A549 (cell line): Measurements from ENCODE around the gene FXYD3. TPM values are rescaled to one million over a fixed set of nuclear protein-coding genes. Genes with fewer than 3 reads are reported as not detected.

Experiments
- ATAC-seq, 2 experiments: fragments of 200-7000 bp in 1 of 2; fragments of >200 bp in 1 of 2; cut with Nextera tagmentation in 1 of 2; cut with Tn5 transposase in 1 of 2; 3 replicates each; pipeline versions ENCODE4 v1.8.0 to v1.9.1; 2018 to 2020; ENCODE audit warnings: mild to moderate bottlenecking in 1 of 2, moderate library complexity in 1 of 2
- CTCF ChIA-PET: fragments of 300-600 bp; sonication (Branson Sonifier 250); formaldehyde crosslinking; extraction: SDS; loops from one replicate; lab custom pipeline; 2021; ENCODE audit warnings: antibody characterized with exemption, inconsistent platforms; lab: Yijun Ruan, JAX
- POLR2A ChIA-PET: fragments of 350-600 bp; formaldehyde crosslinking; extraction: SDS; loops from one replicate; lab custom pipeline; 2021; ENCODE audit warnings: antibody characterized with exemption, inconsistent platforms; lab: Yijun Ruan, JAX
- DNase-seq, 2 experiments: peaks; one replicate each; pipeline versions ENCODE4 v3.0.0 to v3.0.0-alpha.2; 2011 to 2016; ENCODE audit warnings: low read depth in 1 of 2, low spot score in 1 of 2
- FAIRE-seq: peaks from 2 replicates; lab custom pipeline; 2011; peaks lifted over from hg19 to GRCh38; lab: Jason Lieb, UNC
- H3K27ac ChIP-seq, 2 experiments: fragments of >200 bp; sonication (Bioruptor Twin); formaldehyde crosslinking; 3 replicates each; pipeline ENCODE4 v1.5.1; 2016 to 2017
- H3K4me1 ChIP-seq: fragments of >200 bp; sonication (Bioruptor Twin); formaldehyde crosslinking; 3 replicates; pipeline ENCODE4 v1.6.1; 2016
- H3K4me2 ChIP-seq: fragments of >200 bp; sonication (Bioruptor Twin); formaldehyde crosslinking; 3 replicates; pipeline ENCODE4 v1.6.1; 2016
- H3K4me3 ChIP-seq: fragments of >200 bp; sonication (Bioruptor Twin); formaldehyde crosslinking; 3 replicates; pipeline ENCODE4 v1.5.1; 2016
- H3K9me3 ChIP-seq: fragments of >200 bp; sonication (Bioruptor Twin); formaldehyde crosslinking; 3 replicates; pipeline ENCODE4 v1.6.1; 2016
- ATOH8 ChIP-seq: fragments of 250-450 bp; sonication (Bioruptor Pico); IDR thresholded peaks from 2 replicates; pipeline ENCODE4 v1.5.0; 2020; ENCODE audit warnings: low read depth, mild to moderate bottlenecking, moderate library complexity
- CHD4 ChIP-seq: fragments of 200-600 bp; sonication (generic); IDR thresholded peaks from 2 replicates; pipeline ENCODE4 v1.6.1; 2016; ENCODE audit warnings: antibody characterized with exemption, mild to moderate bottlenecking, borderline replicate concordance
- EHF ChIP-seq: fragments of 250-450 bp; sonication (Bioruptor Pico); IDR thresholded peaks from 2 replicates; pipeline ENCODE4 v1.5.0; 2020; ENCODE audit warnings: mild to moderate bottlenecking
- MAFK ChIP-seq: fragments of 450-650 bp; IDR thresholded peaks from 2 replicates; pipeline ENCODE4 v1.6.1; 2014; ENCODE audit not compliant: partially characterized antibody
- NFE2L2 ChIP-seq: fragments of 150-350 bp; conservative IDR thresholded peaks from 2 replicates; pipeline ENCODE4 v1.6.1; 2014; ENCODE audit warnings: low read length
- RFX5 ChIP-seq: fragments of 450-650 bp; IDR thresholded peaks from 2 replicates; pipeline ENCODE4 v1.7.1; 2014; ENCODE audit warnings: antibody characterized with exemption, mild to moderate bottlenecking, moderate library complexity
- ZNF302 ChIP-seq: fragments of 250-450 bp; sonication (Bioruptor Pico); IDR thresholded peaks from 2 replicates; pipeline ENCODE4 v1.9.0; 2021; ENCODE audit warnings: inconsistent platforms, mild to moderate bottlenecking, moderate library complexity
- WGBS: methylation state at CpG from one replicate; pipeline ENCODE4 v1.1.6; 2017; ENCODE audit errors: missing lambda C conversion rate; 5-methylcytosine and 5-hydroxymethylcytosine counted together
- polyA plus RNA-seq, 4 experiments: library from polyadenylated mRNA; depleted of rRNA in 3 of 4; stranded (reverse); fragments of >200 nt; fragmentation: RNase III in 1 of 4; extraction: RNeasy Plus Mini Kit Qiagen cat#74134 plus additional on column Dnase treatment in 1 of 4; gene quantifications; 2 replicates in 3 of 4; 3 replicates in 1 of 4; pipeline ENCODE4 v1.2.3, GENCODE V29; 2011 to 2017
- TF ChIP-seq, protein P1 (sequence below): fragments of 450-650 bp; IDR thresholded peaks from 2 replicates; pipeline ENCODE4 v1.6.1; 2014; ENCODE audit warnings: antibody characterized with exemption
- TF ChIP-seq, protein P2 (sequence below): fragments of 250-450 bp; sonication (Bioruptor Pico); IDR thresholded peaks from 2 replicates; pipeline ENCODE4 v1.5.0; 2021; ENCODE audit warnings: mild to moderate bottlenecking, moderate library complexity, borderline replicate concordance
- TF ChIP-seq, protein P3 (sequence below): fragments of >200 bp; sonication (Bioruptor Twin); formaldehyde crosslinking; IDR thresholded peaks from 2 replicates; pipeline ENCODE4 v1.6.1; 2016

FXYD3 gene
- polyA plus RNA-seq, 2 of the 4 experiments (the other 2 are of a cell fraction), result 0.32 TPM; not detected in 1

GRCh38 chr19:35161434-35161743, 45.8 kb downstream of the FXYD3 start:
- ChIA-PET CTCF (interaction anchor here (0.6 to 13.8 kb wide), 6 partner anchors 9 to 103 kb away, joined by 3 to 163 read pairs (median 8); partner anchors contain the start of genes FXYD5 and FXYD7), POLR2A (no interaction called here)
- no peak overlapping the region for H3K4me3 ChIP-seq
- ATAC-seq (no peak), FAIRE-seq (peak; percentile 28), DNase-seq (no peak)
- WGBS, result 86% methylated on average over 2 of the region's 2 CpGs
- H3K27ac ChIP-seq, result no peak overlapping the region
- H3K9me3 ChIP-seq, result peaks cover 45% of the 10 kb centered on the region
- no peaks in the 10 kb centered on the region for H3K4me1 ChIP-seq
- no peak overlapping the region for H3K4me2 ChIP-seq
- TF ChIP-seq, protein P1, sequence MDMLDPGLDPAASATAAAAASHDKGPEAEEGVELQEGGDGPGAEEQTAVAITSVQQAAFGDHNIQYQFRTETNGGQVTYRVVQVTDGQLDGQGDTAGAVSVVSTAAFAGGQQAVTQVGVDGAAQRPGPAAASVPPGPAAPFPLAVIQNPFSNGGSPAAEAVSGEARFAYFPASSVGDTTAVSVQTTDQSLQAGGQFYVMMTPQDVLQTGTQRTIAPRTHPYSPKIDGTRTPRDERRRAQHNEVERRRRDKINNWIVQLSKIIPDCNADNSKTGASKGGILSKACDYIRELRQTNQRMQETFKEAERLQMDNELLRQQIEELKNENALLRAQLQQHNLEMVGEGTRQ, result peak; percentile 65
- TF ChIP-seq MAFK, result no peak
- no peak for TF ChIP-seq EHF (CRISPR knock-in tag)
- TF ChIP-seq NFE2L2, result no peak
- TF ChIP-seq CHD4, result no peak

- POLR2A ChIA-PET, result no interaction called here
- no peak overlapping the region for H3K27ac ChIP-seq
- H3K4me3 ChIP-seq, result no peak overlapping the region
- no peak for ATAC-seq
- FAIRE-seq, result no peak
- DNase-seq, result no peak
- TF ChIP-seq RFX5 (no peak), ATOH8 (no peak), ZNF302 (CRISPR knock-in tag) (no peak), MAFK (peak; percentile 64)
- TF ChIP-seq, protein P1, result no peak
- H3K9me3 ChIP-seq, result peaks cover 51% of the 10 kb centered on the region
- CTCF ChIA-PET, result interaction anchor here (0.6 to 13.8 kb wide), 6 partner anchors 10 to 190 kb away, joined by 4 to 163 read pairs (median 8); partner anchors contain the start of genes FXYD5 and FXYD7
- WGBS, result 85% methylated on average over 6 of the region's 6 CpGs
- H3K4me2 ChIP-seq, result no peak overlapping the region
- no peaks in the 10 kb centered on the region for H3K4me1 ChIP-seq
Measured at GRCh38 chr19:35162471-35163326, 47.1 kb downstream of the FXYD3 start.

GRCh38 chr19:35164418-35164817, 48.8 kb downstream of the FXYD3 start:
- H3K4me3 ChIP-seq, result no peak overlapping the region
- no peak overlapping the region for H3K27ac ChIP-seq
- 92% methylated on average over 2 of the region's 2 CpGs for WGBS
- FAIRE-seq (peak; percentile 43), DNase-seq (no peak), ATAC-seq (no peak)
- H3K9me3 ChIP-seq, result peaks cover 51% of the 10 kb centered on the region
- POLR2A ChIA-PET, result no interaction called here
- no peak overlapping the region for H3K4me2 ChIP-seq
- 0 out of 3 replicates have a peak, but pooled peaks cover 3% of the 10 kb centered on the region for H3K4me1 ChIP-seq
- TF ChIP-seq, protein P2, sequence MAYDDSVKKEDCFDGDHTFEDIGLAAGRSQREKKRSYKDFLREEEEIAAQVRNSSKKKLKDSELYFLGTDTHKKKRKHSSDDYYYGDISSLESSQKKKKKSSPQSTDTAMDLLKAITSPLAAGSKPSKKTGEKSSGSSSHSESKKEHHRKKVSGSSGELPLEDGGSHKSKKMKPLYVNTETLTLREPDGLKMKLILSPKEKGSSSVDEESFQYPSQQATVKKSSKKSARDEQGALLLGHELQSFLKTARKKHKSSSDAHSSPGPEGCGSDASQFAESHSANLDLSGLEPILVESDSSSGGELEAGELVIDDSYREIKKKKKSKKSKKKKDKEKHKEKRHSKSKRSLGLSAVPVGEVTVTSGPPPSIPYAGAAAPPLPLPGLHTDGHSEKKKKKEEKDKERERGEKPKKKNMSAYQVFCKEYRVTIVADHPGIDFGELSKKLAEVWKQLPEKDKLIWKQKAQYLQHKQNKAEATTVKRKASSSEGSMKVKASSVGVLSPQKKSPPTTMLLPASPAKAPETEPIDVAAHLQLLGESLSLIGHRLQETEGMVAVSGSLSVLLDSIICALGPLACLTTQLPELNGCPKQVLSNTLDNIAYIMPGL, result no peak
- TF ChIP-seq, protein P3, sequence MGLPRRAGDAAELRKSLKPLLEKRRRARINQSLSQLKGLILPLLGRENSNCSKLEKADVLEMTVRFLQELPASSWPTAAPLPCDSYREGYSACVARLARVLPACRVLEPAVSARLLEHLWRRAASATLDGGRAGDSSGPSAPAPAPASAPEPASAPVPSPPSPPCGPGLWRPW, result 0 out of 2 replicates have a peak, but pooled peaks have one; percentile 7
- CTCF ChIA-PET, result interaction anchor here (1.4 to 13.8 kb wide), 3 partner anchors 12 to 54 kb away, joined by 4 to 163 read pairs (median 35); partner anchors contain the start of genes FXYD5 and FXYD7
